Measurements from ENCODE around the gene GSC.

GRCh38 chr14:94787655-94788054 lies 17.7 kb upstream of the GSC start:
- TF ChIP-seq, protein P1, sequence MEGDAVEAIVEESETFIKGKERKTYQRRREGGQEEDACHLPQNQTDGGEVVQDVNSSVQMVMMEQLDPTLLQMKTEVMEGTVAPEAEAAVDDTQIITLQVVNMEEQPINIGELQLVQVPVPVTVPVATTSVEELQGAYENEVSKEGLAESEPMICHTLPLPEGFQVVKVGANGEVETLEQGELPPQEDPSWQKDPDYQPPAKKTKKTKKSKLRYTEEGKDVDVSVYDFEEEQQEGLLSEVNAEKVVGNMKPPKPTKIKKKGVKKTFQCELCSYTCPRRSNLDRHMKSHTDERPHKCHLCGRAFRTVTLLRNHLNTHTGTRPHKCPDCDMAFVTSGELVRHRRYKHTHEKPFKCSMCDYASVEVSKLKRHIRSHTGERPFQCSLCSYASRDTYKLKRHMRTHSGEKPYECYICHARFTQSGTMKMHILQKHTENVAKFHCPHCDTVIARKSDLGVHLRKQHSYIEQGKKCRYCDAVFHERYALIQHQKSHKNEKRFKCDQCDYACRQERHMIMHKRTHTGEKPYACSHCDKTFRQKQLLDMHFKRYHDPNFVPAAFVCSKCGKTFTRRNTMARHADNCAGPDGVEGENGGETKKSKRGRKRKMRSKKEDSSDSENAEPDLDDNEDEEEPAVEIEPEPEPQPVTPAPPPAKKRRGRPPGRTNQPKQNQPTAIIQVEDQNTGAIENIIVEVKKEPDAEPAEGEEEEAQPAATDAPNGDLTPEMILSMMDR (IDR thresholded peaks at IDR 0.05 in 4 of 5, conservative IDR thresholded peaks at IDR 0.05 in 1 of 5): no peak
- no peak for TF ChIP-seq POLR2A (IDR thresholded peaks at IDR 0.05)

All from gastrocnemius medialis (tissue), 4 donors.